Measurements from ENCODE around the gene CLIC5.

GRCh38 chr6:45838996-45839395 lies 176.7 kb downstream of the CLIC5 start:
- TF ChIP-seq CTCF (IDR thresholded peaks at IDR 0.05; ENCODE audit: insufficient read depth, low read length) (no peak), REST (IDR thresholded peaks at IDR 0.05; ENCODE audit: insufficient replicate concordance, low read depth) (no peak), GABPA (IDR thresholded peaks at IDR 0.05; ENCODE audit: low read depth) (no peak)

Data from HL-60 (cell line).